PC-9 (cell line): ENCODE measurements around the gene SFMBT2.

ENCODE experiments used
- EZH2 ChIP-seq: fragments of 200-600 bp; sonication (generic); IDR thresholded peaks from 2 replicates; pipeline ENCODE4 v1.8.0; 2017; ENCODE audit warnings: antibody characterized with exemption, low read depth
- TF ChIP-seq, protein P1 (sequence below): fragments of 200-600 bp; sonication (generic); conservative IDR thresholded peaks from 2 replicates; pipeline ENCODE4 v1.6.1; 2017; ENCODE audit warnings: mixed run types, antibody characterized with exemption, mild to moderate bottlenecking, moderate library complexity

DNA sequence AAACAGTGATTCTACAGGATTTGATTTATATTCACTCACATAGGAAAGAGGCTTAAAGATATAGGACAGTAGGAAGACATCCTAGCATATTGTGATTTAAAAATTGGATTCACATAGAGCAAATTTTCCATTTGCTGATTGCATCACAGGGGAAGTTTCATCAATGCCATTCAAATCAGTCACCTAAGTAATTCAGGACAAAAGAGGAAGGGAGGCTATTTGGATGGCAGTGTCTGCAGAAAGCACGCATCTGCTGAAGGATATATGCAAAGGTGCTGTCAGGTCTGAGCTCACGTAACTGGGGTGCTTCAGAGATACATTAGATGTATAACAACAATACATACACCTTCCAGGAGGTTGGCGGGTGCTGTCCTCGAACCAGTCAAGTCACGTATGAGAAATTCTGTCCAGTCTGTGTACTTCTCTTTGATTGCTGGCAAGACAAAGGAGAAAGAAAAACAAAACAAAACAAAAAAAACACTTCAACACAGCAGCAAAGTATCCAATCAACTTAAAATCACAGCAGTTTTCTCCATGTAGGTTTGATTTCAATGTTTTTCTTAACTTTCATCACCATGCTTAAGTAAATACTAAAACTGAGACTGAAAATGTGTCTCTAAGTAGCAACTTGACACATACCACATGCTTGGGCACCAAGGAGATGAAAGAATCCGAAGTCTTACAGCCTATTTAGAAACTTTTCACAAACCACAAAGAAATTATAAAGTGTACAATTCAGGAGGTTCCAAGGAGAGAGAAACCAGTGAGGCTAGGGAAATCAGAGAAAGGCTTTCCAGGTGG is 125.1 kb downstream of the SFMBT2 start:
- TF ChIP-seq, protein P1, sequence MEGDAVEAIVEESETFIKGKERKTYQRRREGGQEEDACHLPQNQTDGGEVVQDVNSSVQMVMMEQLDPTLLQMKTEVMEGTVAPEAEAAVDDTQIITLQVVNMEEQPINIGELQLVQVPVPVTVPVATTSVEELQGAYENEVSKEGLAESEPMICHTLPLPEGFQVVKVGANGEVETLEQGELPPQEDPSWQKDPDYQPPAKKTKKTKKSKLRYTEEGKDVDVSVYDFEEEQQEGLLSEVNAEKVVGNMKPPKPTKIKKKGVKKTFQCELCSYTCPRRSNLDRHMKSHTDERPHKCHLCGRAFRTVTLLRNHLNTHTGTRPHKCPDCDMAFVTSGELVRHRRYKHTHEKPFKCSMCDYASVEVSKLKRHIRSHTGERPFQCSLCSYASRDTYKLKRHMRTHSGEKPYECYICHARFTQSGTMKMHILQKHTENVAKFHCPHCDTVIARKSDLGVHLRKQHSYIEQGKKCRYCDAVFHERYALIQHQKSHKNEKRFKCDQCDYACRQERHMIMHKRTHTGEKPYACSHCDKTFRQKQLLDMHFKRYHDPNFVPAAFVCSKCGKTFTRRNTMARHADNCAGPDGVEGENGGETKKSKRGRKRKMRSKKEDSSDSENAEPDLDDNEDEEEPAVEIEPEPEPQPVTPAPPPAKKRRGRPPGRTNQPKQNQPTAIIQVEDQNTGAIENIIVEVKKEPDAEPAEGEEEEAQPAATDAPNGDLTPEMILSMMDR, result no peak
- no peak for TF ChIP-seq EZH2
